ENCODE measurements around the gene CACNA2D1. TPM values are rescaled to one million over a fixed set of nuclear protein-coding genes. Genes with fewer than 3 reads are reported as not detected.

Gene CACNA2D1
- total RNA-seq, 1 experiment from 2014 or later, result 36.2 TPM

GRCh38 chr7:82428186-82428961 lies 15.2 kb downstream of the CACNA2D1 start:
- H3K9ac ChIP-seq (ENCODE audit: extremely low read depth, insufficient read length, low read length), result no peak overlapping the region

More at GRCh38 chr7:82428186-82428961, 15.2 kb downstream of the CACNA2D1 start:
- Mint-ChIP-seq H3K4me1 (peaks cover 12 to 16% of the 10 kb centered on the region in 2 experiments), H3K9me3 (no peaks in the 10 kb centered on the region), H3K27ac (no peak overlapping the region), H3K4me3 (no peak overlapping the region), H3K27me3 (ENCODE audit: low read depth) (no peaks in the 10 kb centered on the region), H3K36me3 (ENCODE audit: insufficient read depth in 1 of 3, low read depth in 3 of 3) (no peaks in the 10 kb centered on the region)
- Histone ChIP-seq H2AFZ (ENCODE audit: low read length) (no peak overlapping the region), H4K5ac (ENCODE audit: insufficient read length, low read depth, low read length) (no peak overlapping the region), H3T11ph (ENCODE audit: low read length) (no peak overlapping the region), H3K27me3 (ENCODE audit: insufficient read depth, low read length) (no peaks in the 10 kb centered on the region), H3K4me2 (ENCODE audit: insufficient read depth, insufficient read length, low read length) (no peak overlapping the region), H4K20me1 (ENCODE audit: control insufficient read depth, insufficient read depth, insufficient read length) (no peaks in the 10 kb centered on the region), H3K9me3 (ENCODE audit: control insufficient read depth, low read depth, low read length) (no peaks in the 10 kb centered on the region), H3K79me2 (ENCODE audit: insufficient read depth, low read length) (no peaks in the 10 kb centered on the region), H2BK120ac (ENCODE audit: low read depth, low read length, poor library complexity, severe bottlenecking) (no peak overlapping the region), H2BK5ac (ENCODE audit: insufficient read length, low read length) (no peak overlapping the region), H2BK15ac (ENCODE audit: low read depth, low read length) (no peak overlapping the region), H2BK20ac (ENCODE audit: low read depth, low read length, poor library complexity, severe bottlenecking) (no peak overlapping the region), H4K8ac (replicated peaks; ENCODE audit: insufficient read length, low read depth, low read length) (no peak overlapping the region), H3K23me2 (ENCODE audit: insufficient read length, low read depth, low read length, poor library complexity, severe bottlenecking) (no peaks in the 10 kb centered on the region), H3K18ac (ENCODE audit: insufficient read length, low read depth, low read length) (no peak overlapping the region), H3K14ac (ENCODE audit: insufficient read depth, low read length) (no peak overlapping the region), H3K79me1 (ENCODE audit: insufficient read depth, low read depth, low read length, poor library complexity, severe bottlenecking) (peaks cover 3% of the 10 kb centered on the region), H3K4me1 (ENCODE audit: insufficient read depth, low read length) (no peaks in the 10 kb centered on the region), H3K56ac (ENCODE audit: insufficient read length, low read depth, low read length) (no peak overlapping the region), H2BK12ac (ENCODE audit: insufficient read length, low read depth, low read length) (no peak overlapping the region), H2AK5ac (ENCODE audit: insufficient read length, low read length) (no peak overlapping the region), H4K91ac (ENCODE audit: insufficient read length, low read depth, low read length) (no peak overlapping the region), H3K4ac (ENCODE audit: low read depth, low read length) (no peak overlapping the region), H3K27ac (ENCODE audit: insufficient read length, low read depth, low read length) (no peak overlapping the region), H3K23ac (ENCODE audit: insufficient read length, low read depth, low read length) (no peak overlapping the region)
- WGBS (ENCODE audit: extremely low coverage, insufficient read length, low lambda C conversion rate), result no CpG with 5 or more reads among the region's 2 CpGs
- DNase-seq, result no peak
- no peak for TF ChIP-seq CTCF (conservative IDR thresholded peaks at IDR 0.05)
